Measurements from ENCODE around the gene EVL. TPM values are rescaled to one million over a fixed set of nuclear protein-coding genes. Genes with fewer than 3 reads are reported as not detected.

Gene EVL
- total RNA-seq, 1 experiment from 2014 or later, result 17.9 TPM

GRCh38 chr14:100034468-100034867 is 30.8 kb upstream of the EVL start:
- no peak overlapping the region for H3K4me3 ChIP-seq
- H3K9me3 ChIP-seq, result no peaks in the 10 kb centered on the region
- DNase-seq, result no peak
- no peaks in the 10 kb centered on the region for H3K27me3 ChIP-seq
- H3K36me3 ChIP-seq, result no peaks in the 10 kb centered on the region

GRCh38 chr14:100034961-100035500 is 30.2 kb upstream of the EVL start:
- no peaks in the 10 kb centered on the region for H3K36me3 ChIP-seq
- no peaks in the 10 kb centered on the region for H3K9me3 ChIP-seq
- H3K27me3 ChIP-seq, result no peaks in the 10 kb centered on the region
- no peak overlapping the region for H3K4me3 ChIP-seq
- DNase-seq, result no peak

GRCh38 chr14:100035700-100036099 is 29.5 kb upstream of the EVL start:
- DNase-seq, result no peak

GRCh38 chr14:100037353-100037752 is 27.9 kb upstream of the EVL start:
- Histone ChIP-seq H3K36me3 (no peaks in the 10 kb centered on the region), H3K27me3 (no peaks in the 10 kb centered on the region), H3K4me3 (no peak overlapping the region), H3K9me3 (no peaks in the 10 kb centered on the region)
- no peak for DNase-seq

More at GRCh38 chr14:100035700-100036099, 29.5 kb upstream of the EVL start:
- Histone ChIP-seq H3K9me3 (no peaks in the 10 kb centered on the region), H3K27me3 (no peaks in the 10 kb centered on the region), H3K4me3 (no peak overlapping the region), H3K36me3 (no peaks in the 10 kb centered on the region)

GRCh38 chr14:100038065-100038464 is 27.2 kb upstream of the EVL start:
- Histone ChIP-seq H3K27me3 (no peaks in the 10 kb centered on the region), H3K4me3 (no peak overlapping the region)
- no peak for DNase-seq

GRCh38 chr14:100039903-100040302 is 25.3 kb upstream of the EVL start:
- no peak for DNase-seq
- Histone ChIP-seq H3K4me3 (no peak overlapping the region), H3K9me3 (no peaks in the 10 kb centered on the region)

More at GRCh38 chr14:100038065-100038464, 27.2 kb upstream of the EVL start:
- Histone ChIP-seq H3K9me3 (no peaks in the 10 kb centered on the region), H3K36me3 (no peaks in the 10 kb centered on the region)

GRCh38 chr14:100041271-100041670 is 24.0 kb upstream of the EVL start:
- no peak for DNase-seq
- Histone ChIP-seq H3K9me3 (no peaks in the 10 kb centered on the region), H3K4me3 (no peak overlapping the region), H3K36me3 (no peaks in the 10 kb centered on the region), H3K27me3 (no peaks in the 10 kb centered on the region)

More at GRCh38 chr14:100039903-100040302, 25.3 kb upstream of the EVL start:
- H3K27me3 ChIP-seq, result no peaks in the 10 kb centered on the region
- no peaks in the 10 kb centered on the region for H3K36me3 ChIP-seq

- no peaks in the 10 kb centered on the region for H3K27me3 ChIP-seq
- no peak for DNase-seq
- no peaks in the 10 kb centered on the region for H3K36me3 ChIP-seq
- H3K4me3 ChIP-seq, result no peak overlapping the region
- H3K9me3 ChIP-seq, result no peaks in the 10 kb centered on the region
Observed at GRCh38 chr14:100042286-100042685, 22.9 kb upstream of the EVL start.

- no peak for DNase-seq
- Histone ChIP-seq H3K4me3 (no peak overlapping the region), H3K27me3 (no peaks in the 10 kb centered on the region), H3K36me3 (no peaks in the 10 kb centered on the region), H3K9me3 (no peaks in the 10 kb centered on the region)
Observed at GRCh38 chr14:100045642-100046344, 19.4 kb upstream of the EVL start.

- no peaks in the 10 kb centered on the region for H3K36me3 ChIP-seq
- H3K9me3 ChIP-seq, result no peaks in the 10 kb centered on the region
- H3K27me3 ChIP-seq, result no peaks in the 10 kb centered on the region
- DNase-seq, result no peak
- no peak overlapping the region for H3K4me3 ChIP-seq
Observed at GRCh38 chr14:100047600-100047999, 17.6 kb upstream of the EVL start.

GRCh38 chr14:100048786-100049185 is 16.4 kb upstream of the EVL start:
- Histone ChIP-seq H3K9me3 (no peaks in the 10 kb centered on the region), H3K27me3 (no peaks in the 10 kb centered on the region), H3K36me3 (no peaks in the 10 kb centered on the region), H3K4me3 (no peak overlapping the region)
- no peak for DNase-seq

GRCh38 chr14:100049220-100049619 is 16.0 kb upstream of the EVL start:
- DNase-seq, result no peak
- no peak overlapping the region for H3K4me3 ChIP-seq
- H3K9me3 ChIP-seq, result no peaks in the 10 kb centered on the region
- no peaks in the 10 kb centered on the region for H3K27me3 ChIP-seq
- no peaks in the 10 kb centered on the region for H3K36me3 ChIP-seq

GRCh38 chr14:100051103-100051502 is 14.1 kb upstream of the EVL start:
- Histone ChIP-seq H3K9me3 (no peaks in the 10 kb centered on the region), H3K36me3 (no peaks in the 10 kb centered on the region), H3K4me3 (no peak overlapping the region), H3K27me3 (no peaks in the 10 kb centered on the region)
- no peak for DNase-seq

- H3K9me3 ChIP-seq, result no peaks in the 10 kb centered on the region
- no peaks in the 10 kb centered on the region for H3K36me3 ChIP-seq
- DNase-seq, result no peak
- H3K27me3 ChIP-seq, result no peaks in the 10 kb centered on the region
- no peak overlapping the region for H3K4me3 ChIP-seq
Observed at GRCh38 chr14:100051543-100051942, 13.7 kb upstream of the EVL start.

- H3K36me3 ChIP-seq, result no peaks in the 10 kb centered on the region
- H3K4me3 ChIP-seq, result no peak overlapping the region
- H3K9me3 ChIP-seq, result no peaks in the 10 kb centered on the region
- H3K27me3 ChIP-seq, result no peaks in the 10 kb centered on the region
- no peak for DNase-seq
Observed at GRCh38 chr14:100052819-100053218, 12.4 kb upstream of the EVL start.

GRCh38 chr14:100054316-100055075 is 10.7 kb upstream of the EVL start:
- Histone ChIP-seq H3K9me3 (no peaks in the 10 kb centered on the region), H3K4me3 (no peak overlapping the region), H3K36me3 (no peaks in the 10 kb centered on the region), H3K27me3 (no peaks in the 10 kb centered on the region)
- no peak for DNase-seq

- no peak overlapping the region for H3K4me3 ChIP-seq
- no peaks in the 10 kb centered on the region for H3K27me3 ChIP-seq
- no peaks in the 10 kb centered on the region for H3K36me3 ChIP-seq
- no peaks in the 10 kb centered on the region for H3K9me3 ChIP-seq
- DNase-seq, result no peak
Observed at GRCh38 chr14:100056431-100056830, 8.8 kb upstream of the EVL start.

All from MG63 (cell line).